ENCODE data around the gene ABLIM3.

The ABLIM3 gene

GRCh38 chr5:149299451-149300054 is 158.3 kb downstream of the ABLIM3 start:
- in situ Hi-C loops (cut with HindIII; ENCODE audit: low pct_unique_long_range_greater_than_20kb, low sequenced_read_pairs) = no loop called here
- DNase-seq (ENCODE audit: low read depth in 1 of 2, low spot score in 1 of 2) = no peak
- TF ChIP-seq JUND (IDR thresholded peaks at IDR 0.05; ENCODE audit: low read depth) = no peak

GRCh38 chr5:149300441-149300840 is 159.1 kb downstream of the ABLIM3 start:
- DNase-seq (ENCODE audit: low read depth in 1 of 2, low spot score in 1 of 2) = no peak
- TF ChIP-seq JUND (IDR thresholded peaks at IDR 0.05; ENCODE audit: low read depth) = no peak
- in situ Hi-C loops (cut with HindIII; ENCODE audit: low pct_unique_long_range_greater_than_20kb, low sequenced_read_pairs) = no loop called here

- TF ChIP-seq JUND (IDR thresholded peaks at IDR 0.05; ENCODE audit: low read depth) = no peak
- peak in 1 of 2 experiments; percentile 38 for DNase-seq (ENCODE audit: low read depth in 1 of 2, low spot score in 1 of 2)
- in situ Hi-C loops (cut with HindIII; ENCODE audit: low pct_unique_long_range_greater_than_20kb, low sequenced_read_pairs) = no loop called here
Observed at GRCh38 chr5:149301049-149301743, 159.9 kb downstream of the ABLIM3 start.

DNA sequence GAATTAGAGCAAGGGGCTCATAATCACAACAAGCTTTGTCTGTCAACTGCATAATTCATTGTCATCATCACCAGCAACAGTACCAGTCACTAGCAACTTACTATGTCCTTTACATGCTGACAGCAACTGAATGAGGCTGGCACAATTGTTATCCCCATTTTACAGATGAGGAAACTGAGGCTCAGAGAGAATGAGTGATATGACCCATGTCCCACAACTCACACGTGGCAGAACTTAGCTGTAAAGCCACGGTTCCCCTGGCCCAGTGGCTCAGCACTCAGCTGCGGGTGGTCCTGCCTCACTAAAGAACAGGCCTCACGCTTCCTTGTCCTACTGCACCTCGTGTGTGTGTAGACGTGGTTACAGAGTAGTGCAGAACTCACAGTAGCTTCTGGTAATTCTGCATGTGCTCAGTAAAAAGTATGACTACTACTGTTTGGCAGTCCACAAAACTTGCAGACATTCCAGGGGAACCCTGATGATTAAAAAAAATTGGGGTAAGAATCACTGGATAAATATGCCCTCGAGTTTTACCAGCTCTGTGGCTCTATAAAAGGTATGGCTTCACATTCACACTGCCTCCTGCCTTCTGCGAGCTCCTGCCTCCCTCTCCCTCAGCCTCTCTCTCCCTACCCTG is 160.6 kb downstream of the ABLIM3 start:
- DNase-seq (ENCODE audit: low read depth in 1 of 2, low spot score in 1 of 2) = no peak
- in situ Hi-C loops (cut with HindIII; ENCODE audit: low pct_unique_long_range_greater_than_20kb, low sequenced_read_pairs) = no loop called here
- no peak for TF ChIP-seq JUND (IDR thresholded peaks at IDR 0.05; ENCODE audit: low read depth)

- no peak for DNase-seq (ENCODE audit: low read depth in 1 of 2, low spot score in 1 of 2)
- TF ChIP-seq JUND (IDR thresholded peaks at IDR 0.05; ENCODE audit: low read depth) = no peak
- in situ Hi-C loops (cut with HindIII; ENCODE audit: low pct_unique_long_range_greater_than_20kb, low sequenced_read_pairs) = no loop called here
Observed at GRCh38 chr5:149302641-149303040, 161.3 kb downstream of the ABLIM3 start.

GRCh38 chr5:149303210-149303609 is 161.9 kb downstream of the ABLIM3 start:
- no peak for DNase-seq (ENCODE audit: low read depth in 1 of 2, low spot score in 1 of 2)
- no peak for TF ChIP-seq JUND (IDR thresholded peaks at IDR 0.05; ENCODE audit: low read depth)
- in situ Hi-C loops (cut with HindIII; ENCODE audit: low pct_unique_long_range_greater_than_20kb, low sequenced_read_pairs) = no loop called here

DNA sequence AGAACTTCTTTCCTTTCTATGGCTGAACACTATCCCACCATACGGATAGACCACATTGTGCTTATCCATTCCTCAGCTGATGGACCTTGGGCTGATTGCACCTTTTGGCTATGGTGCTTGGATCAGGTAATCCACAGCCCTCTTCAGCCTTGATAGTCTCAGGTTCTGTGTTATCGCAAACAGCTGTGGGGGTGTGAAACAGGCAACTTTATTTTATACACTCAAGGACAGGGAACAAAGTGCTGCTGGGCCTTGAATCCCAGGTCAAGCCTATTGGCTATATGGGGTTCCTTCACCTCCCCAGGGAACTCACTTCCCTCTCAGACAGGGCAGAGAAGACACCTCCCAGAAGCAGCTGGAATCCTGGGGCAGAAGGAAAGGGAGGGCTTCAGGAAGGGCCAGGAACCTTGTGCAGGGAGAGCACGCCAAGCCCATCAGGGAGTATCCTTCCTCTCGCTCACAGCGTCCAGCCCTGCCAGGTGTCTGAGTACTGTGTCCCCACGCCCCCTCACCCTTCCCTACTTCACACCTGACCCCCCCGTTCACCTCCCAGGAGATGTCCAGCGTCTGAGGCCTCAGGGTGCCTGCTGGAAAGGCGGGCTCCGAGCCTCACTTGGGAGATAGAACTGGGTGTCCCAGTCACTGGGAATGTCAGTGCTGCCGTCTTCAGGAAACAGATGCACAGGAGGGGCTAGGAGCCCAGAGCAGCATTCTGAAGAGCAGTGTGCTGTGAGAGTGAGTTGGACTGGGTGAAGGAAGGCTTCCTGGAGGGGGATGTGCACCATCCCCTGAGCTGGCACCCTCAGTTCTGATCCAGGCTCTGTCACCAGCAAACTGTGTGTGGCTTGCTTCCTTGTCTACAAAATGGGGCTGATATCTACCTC is 163.1 kb downstream of the ABLIM3 start:
- TF ChIP-seq JUND (IDR thresholded peaks at IDR 0.05; ENCODE audit: low read depth) = no peak
- DNase-seq (ENCODE audit: low read depth in 1 of 2, low spot score in 1 of 2) = no peak
- in situ Hi-C loops (cut with HindIII; ENCODE audit: low pct_unique_long_range_greater_than_20kb, low sequenced_read_pairs) = no loop called here

GRCh38 chr5:149309354-149309753 is 168.1 kb downstream of the ABLIM3 start:
- in situ Hi-C loops (cut with HindIII; ENCODE audit: low pct_unique_long_range_greater_than_20kb, low sequenced_read_pairs) = no loop called here
- TF ChIP-seq JUND (IDR thresholded peaks at IDR 0.05; ENCODE audit: low read depth) = no peak
- no peak for DNase-seq (ENCODE audit: low read depth in 1 of 2, low spot score in 1 of 2)
